AG04449 (cell line): ENCODE data around the gene PDE10A.

Experiments used
- CTCF ChIA-PET: fragments of 350-600 bp; formaldehyde crosslinking; extraction: SDS; loops from one replicate; lab custom pipeline; 2021; ENCODE audit warnings: antibody characterized with exemption; lab: Yijun Ruan, JAX
- POLR2A ChIA-PET: fragments of 400-600, 350-600 bp; formaldehyde crosslinking; extraction: SDS; loops from one replicate; lab custom pipeline; 2020; ENCODE audit warnings: antibody characterized with exemption, inconsistent platforms; lab: Yijun Ruan, JAX
- DNase-seq: peaks from one replicate; pipeline ENCODE4 v3.0.0-alpha.2; 2010; ENCODE audit warnings: low read depth, low spot score
- H3K4me3 ChIP-seq: 2 replicates; pipeline ENCODE4 v1.5.1; 2011; ENCODE audit warnings: low read depth, mild to moderate bottlenecking, control low read depth, low read length
- TF ChIP-seq, protein P1 (sequence below): IDR thresholded peaks from one replicate; pipeline ENCODE4 v1.5.1; 2011; ENCODE audit warnings: mild to moderate bottlenecking, moderate library complexity, low read length, control low read depth, inconsistent platforms; ENCODE audit not compliant: insufficient read depth; ENCODE audit errors: missing control alignments

The PDE10A gene

GRCh38 chr6:165662749-165663376 is at the start of gene PDE10A:
PDE10A (minus strand) TSS chr6:165663241; CDS start chr6:165662811, 430 bp downstream.
- H3K4me3 ChIP-seq, result peak within 1 kb of the TSS; percentile 20
- DNase-seq, result no peak
- CTCF ChIA-PET, result no interaction called here
- POLR2A ChIA-PET, result no interaction called here
- TF ChIP-seq, protein P1, sequence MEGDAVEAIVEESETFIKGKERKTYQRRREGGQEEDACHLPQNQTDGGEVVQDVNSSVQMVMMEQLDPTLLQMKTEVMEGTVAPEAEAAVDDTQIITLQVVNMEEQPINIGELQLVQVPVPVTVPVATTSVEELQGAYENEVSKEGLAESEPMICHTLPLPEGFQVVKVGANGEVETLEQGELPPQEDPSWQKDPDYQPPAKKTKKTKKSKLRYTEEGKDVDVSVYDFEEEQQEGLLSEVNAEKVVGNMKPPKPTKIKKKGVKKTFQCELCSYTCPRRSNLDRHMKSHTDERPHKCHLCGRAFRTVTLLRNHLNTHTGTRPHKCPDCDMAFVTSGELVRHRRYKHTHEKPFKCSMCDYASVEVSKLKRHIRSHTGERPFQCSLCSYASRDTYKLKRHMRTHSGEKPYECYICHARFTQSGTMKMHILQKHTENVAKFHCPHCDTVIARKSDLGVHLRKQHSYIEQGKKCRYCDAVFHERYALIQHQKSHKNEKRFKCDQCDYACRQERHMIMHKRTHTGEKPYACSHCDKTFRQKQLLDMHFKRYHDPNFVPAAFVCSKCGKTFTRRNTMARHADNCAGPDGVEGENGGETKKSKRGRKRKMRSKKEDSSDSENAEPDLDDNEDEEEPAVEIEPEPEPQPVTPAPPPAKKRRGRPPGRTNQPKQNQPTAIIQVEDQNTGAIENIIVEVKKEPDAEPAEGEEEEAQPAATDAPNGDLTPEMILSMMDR, result no peak

DNA sequence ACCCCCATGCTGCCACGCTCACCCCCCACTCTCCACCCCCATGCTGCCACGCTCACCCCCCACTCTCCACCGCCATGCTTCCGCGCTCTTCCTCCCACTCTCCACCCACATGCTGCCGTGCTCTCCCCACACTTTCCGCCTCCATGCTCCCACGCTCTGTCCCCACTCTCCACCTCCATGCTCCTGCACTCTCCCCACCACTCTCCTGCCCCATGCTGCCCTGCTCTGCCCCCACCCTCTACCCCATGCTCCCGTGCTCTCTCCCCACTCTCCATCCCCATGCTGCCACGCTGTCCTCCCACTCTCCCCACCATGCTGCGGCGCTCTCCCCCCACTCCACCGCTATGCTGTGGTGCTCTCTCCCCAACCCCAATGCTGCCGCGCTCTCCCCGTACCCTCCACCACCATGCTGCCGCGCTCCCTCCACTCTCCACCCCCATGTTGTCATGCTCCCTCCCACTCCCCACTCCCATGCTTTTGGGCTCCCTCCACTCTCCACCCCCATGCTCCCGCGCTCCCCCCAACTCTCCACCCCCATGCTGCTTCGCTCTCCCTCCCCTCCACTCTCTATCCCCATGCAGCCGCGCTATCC is 46.0 kb upstream of the PDE10A start:
- H3K4me3 ChIP-seq, result no peak overlapping the region
- TF ChIP-seq, protein P1, result no peak
- DNase-seq, result no peak
- ChIA-PET POLR2A (no interaction called here), CTCF (no interaction called here)

- POLR2A ChIA-PET, result no interaction called here
- TF ChIP-seq, protein P1, result no peak
- H3K4me3 ChIP-seq, result no peak overlapping the region
- CTCF ChIA-PET, result no interaction called here
- DNase-seq, result no peak
Observed at GRCh38 chr6:165707067-165707853, 44.2 kb upstream of the PDE10A start.

GRCh38 chr6:165705941-165706340 is 42.9 kb upstream of the PDE10A start:
- TF ChIP-seq, protein P1, result no peak
- POLR2A ChIA-PET, result no interaction called here
- DNase-seq, result no peak
- CTCF ChIA-PET, result no interaction called here
- H3K4me3 ChIP-seq, result no peak overlapping the region

- ChIA-PET CTCF (no interaction called here), POLR2A (no interaction called here)
- no peak overlapping the region for H3K4me3 ChIP-seq
- TF ChIP-seq, protein P1, result no peak
- DNase-seq, result no peak
Observed at GRCh38 chr6:165704045-165704748, 41.2 kb upstream of the PDE10A start.
